ENCODE results near the gene RASGRP3.
A peak's percentile ranks its signal among the peaks of the same experiment; 100 is the strongest.

The RASGRP3 gene

GRCh38 chr2:33595385-33595784, 118.9 kb downstream of the RASGRP3 start:
- DNase-seq = no peak

- DNase-seq = no peak
These were observed 120.6 kb downstream of the RASGRP3 start for GRCh38 chr2:33597026-33597425.

- DNase-seq = peak in 1 of 2 experiments; percentile 58
These were observed 122.2 kb downstream of the RASGRP3 start for GRCh38 chr2:33598561-33599174.

- DNase-seq = peak; percentile 99
These were observed 122.9 kb downstream of the RASGRP3 start, which contains the start of gene FAM98A for GRCh38 chr2:33599175-33599942. Gene FAM98A (minus strand): TSS chr2:33599299. CDS start chr2:33599221, 78 bp downstream.

- no peak for DNase-seq
These were observed 123.4 kb downstream of the RASGRP3 start for GRCh38 chr2:33599943-33600192.

- DNase-seq = no peak
These were observed 125.9 kb downstream of the RASGRP3 start for GRCh38 chr2:33602201-33602830.

GRCh38 chr2:33603416-33603815, 127.0 kb downstream of the RASGRP3 start:
- no peak for DNase-seq

- no peak for DNase-seq
These were observed 128.6 kb downstream of the RASGRP3 start for GRCh38 chr2:33605056-33605455.

GRCh38 chr2:33606100-33606499, 129.7 kb downstream of the RASGRP3 start:
- no peak for DNase-seq

GRCh38 chr2:33606622-33607021, 130.2 kb downstream of the RASGRP3 start:
- no peak for DNase-seq

GRCh38 chr2:33607251-33607721, 130.8 kb downstream of the RASGRP3 start:
- DNase-seq = no peak

- DNase-seq = no peak
These were observed 131.5 kb downstream of the RASGRP3 start for GRCh38 chr2:33607905-33608304.

- DNase-seq = no peak
These were observed 137.7 kb downstream of the RASGRP3 start for GRCh38 chr2:33614190-33614589.
